ENCODE measurements around the gene GRM4. TPM values are rescaled to one million over a fixed set of nuclear protein-coding genes. Genes with fewer than 3 reads are reported as not detected.

Gene GRM4
- total RNA-seq, 4 donors from 2014 or later, result not detected

GRCh38 chr6:33975661-33976436, 170.0 kb downstream of the GRM4 start:
- Histone ChIP-seq H3K9me3 (no peaks in the 10 kb centered on the region), H3K4me3 (no peak overlapping the region), H3K27me3 (no peaks in the 10 kb centered on the region), H3K4me1 (no peaks in the 10 kb centered on the region), H3K27ac (no peak overlapping the region), H3K36me3 (no peaks in the 10 kb centered on the region)
- no peak for TF ChIP-seq CTCF (IDR thresholded peaks at IDR 0.05)
- no peak for TF ChIP-seq POLR2A (IDR thresholded peaks at IDR 0.05)
- peak in 2 of 3 donors; percentile 23 to 28 for DNase-seq

DNA sequence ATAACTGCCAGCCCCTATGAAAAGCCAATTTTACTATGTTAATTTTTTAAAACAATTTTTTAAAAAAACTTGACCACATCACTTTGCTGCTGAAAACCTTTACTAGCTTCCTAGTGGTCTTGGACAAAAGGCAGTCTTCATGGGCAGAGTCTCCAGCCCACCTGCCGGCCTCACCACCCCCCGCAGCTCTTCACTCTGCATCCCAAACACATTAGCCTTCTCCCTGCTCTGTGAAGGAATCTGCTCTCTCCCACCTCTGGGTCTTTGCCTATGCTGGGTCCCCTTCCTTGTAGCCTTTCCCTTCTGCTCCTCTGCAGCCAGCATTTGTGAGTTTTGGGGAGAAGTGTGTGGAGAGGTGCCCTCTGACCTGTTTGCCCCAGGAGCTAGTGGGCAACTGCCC, 171.4 kb downstream of the GRM4 start:
- no peaks in the 10 kb centered on the region for H3K4me1 ChIP-seq
- no peak overlapping the region for H3K27ac ChIP-seq
- peak in 1 of 3 donors; percentile 13 for DNase-seq
- TF ChIP-seq POLR2A (IDR thresholded peaks at IDR 0.05), result no peak
- no peak for TF ChIP-seq CTCF (IDR thresholded peaks at IDR 0.05)
- no peak overlapping the region for H3K4me3 ChIP-seq
- H3K27me3 ChIP-seq, result no peaks in the 10 kb centered on the region
- H3K9me3 ChIP-seq, result no peaks in the 10 kb centered on the region
- no peaks in the 10 kb centered on the region for H3K36me3 ChIP-seq

- DNase-seq, result peak in 1 of 3 donors; percentile 3
- Histone ChIP-seq H3K27ac (no peak overlapping the region), H3K36me3 (no peaks in the 10 kb centered on the region), H3K4me3 (no peak overlapping the region), H3K9me3 (no peaks in the 10 kb centered on the region), H3K4me1 (no peaks in the 10 kb centered on the region), H3K27me3 (no peaks in the 10 kb centered on the region)
- TF ChIP-seq POLR2A (IDR thresholded peaks at IDR 0.05), result no peak
- no peak for TF ChIP-seq CTCF (IDR thresholded peaks at IDR 0.05)
Measured at GRCh38 chr6:33974030-33974429, 171.9 kb downstream of the GRM4 start.

DNA sequence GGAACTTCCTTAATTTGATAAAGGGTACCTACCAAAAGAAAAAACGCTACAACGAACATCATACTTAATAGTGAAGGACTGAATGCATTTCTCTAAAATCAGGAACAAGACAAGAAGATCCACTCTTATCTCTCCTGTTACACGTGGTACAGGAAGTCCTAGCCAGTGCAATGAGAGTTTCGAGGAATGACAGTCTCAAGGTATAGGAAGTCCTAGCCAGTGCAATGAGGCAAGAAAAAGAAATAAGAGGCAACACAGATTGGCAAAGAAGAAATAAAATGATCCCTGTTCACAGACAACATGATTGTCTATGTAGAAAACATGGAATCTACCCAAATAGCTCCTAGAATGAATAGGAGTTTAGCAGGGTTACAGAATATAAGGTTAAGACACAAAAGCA, 174.3 kb downstream of the GRM4 start:
- DNase-seq, result no peak
- Histone ChIP-seq H3K4me1 (no peaks in the 10 kb centered on the region), H3K9me3 (no peaks in the 10 kb centered on the region), H3K27ac (no peak overlapping the region), H3K36me3 (no peaks in the 10 kb centered on the region), H3K27me3 (no peaks in the 10 kb centered on the region), H3K4me3 (no peak overlapping the region)
- TF ChIP-seq CTCF (IDR thresholded peaks at IDR 0.05) (no peak), POLR2A (IDR thresholded peaks at IDR 0.05) (no peak)

Small RNA genes lying within 50 kb of the gene (small RNA-seq; reads per million reads assigned to genes)
- gene MIR1275, result 0.12 to 0.13 reads per million in 2 donors

Other genes with a start within 250 kb of the GRM4 start
- gene HMGA1, start 90.8 kb upstream of the GRM4 start, total RNA-seq, result 100 to 1,000 TPM in 1 of 4 donors, 10 to 100 TPM in 3; 71.3 to 102 (median 90.7) TPM
- gene SMIM29, start 102.9 kb upstream of the GRM4 start, total RNA-seq, result 10 to 100 TPM in 3 of 4 donors, 1 to 10 TPM in 1; 8.9 to 30.5 (median 14.9) TPM
- 10 to 100 TPM; 17.3 to 28.1 (median 20.6) TPM for gene NUDT3, start 246.6 kb upstream of the GRM4 start, total RNA-seq

All from Peyer's patch (tissue), 4 donors.